Measurements from ENCODE around the gene SYNE4.
A peak's percentile ranks its signal among the peaks of the same experiment; 100 is the strongest.
"Not testable (repeated sequence)": the region's sequence is repeated elsewhere in the genome, so short reads cannot be mapped to it uniquely, and the experiment has no call there.

The SYNE4 gene

GRCh38 chr19:36008336-36008978, at the start of gene SYNE4:
Gene SYNE4 (minus strand): TSS chr19:36008813. CDS start chr19:36008681, 132 bp downstream.
- DNase-seq: no peak

GRCh38 chr19:36054733-36055686, 46.4 kb upstream of the SYNE4 start, which contains the start of gene WDR62:
Gene WDR62 (plus strand): TSS chr19:36054897. CDS start chr19:36054972, 75 bp downstream.
- DNase-seq: no peak

GRCh38 chr19:36054119-36054732, 45.6 kb upstream of the SYNE4 start, which contains the start of gene THAP8:
Gene THAP8 (minus strand): TSS chr19:36054285. CDS start chr19:36054217, 68 bp downstream.
- DNase-seq: peak; percentile 96

DNA sequence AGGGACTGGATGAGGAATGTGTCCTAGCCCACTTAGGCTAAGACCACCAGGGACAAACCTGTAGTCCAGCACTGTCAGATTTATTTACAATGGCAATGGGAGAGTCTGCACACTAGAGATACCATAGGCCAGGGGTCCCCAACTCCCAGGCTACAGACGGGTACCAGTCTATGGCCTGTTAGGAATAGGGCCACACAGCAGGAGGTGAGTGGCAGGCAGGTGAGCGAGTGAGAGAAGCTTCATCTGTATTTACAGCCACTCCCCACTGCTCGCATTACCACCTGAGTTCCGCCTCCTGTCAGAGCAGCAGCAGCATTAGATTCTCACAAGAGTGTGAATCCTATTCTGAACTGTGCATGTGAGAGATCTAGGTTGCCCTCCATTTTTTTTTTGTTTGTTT, 43.0 kb upstream of the SYNE4 start:
- DNase-seq: no peak

DNA sequence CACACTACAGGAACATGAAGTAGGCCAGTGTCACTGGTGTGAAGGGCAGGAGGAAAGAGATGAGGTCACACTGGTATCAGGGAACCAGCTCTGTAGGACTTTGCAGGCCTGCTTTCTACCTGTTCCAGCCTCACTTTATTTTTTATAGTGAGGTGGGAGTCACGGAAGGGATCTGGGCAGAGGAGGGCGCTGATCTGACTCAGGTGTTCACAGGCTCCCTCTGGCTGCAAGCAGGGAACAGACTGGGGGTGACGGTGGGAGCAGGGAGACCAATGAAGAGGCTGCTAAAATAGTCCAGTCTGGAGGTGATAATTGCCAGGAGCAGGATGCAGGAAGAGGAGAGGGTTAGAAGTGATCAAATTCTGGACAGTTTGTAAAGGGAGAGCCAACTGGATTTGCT, 42.6 kb upstream of the SYNE4 start:
- no peak for DNase-seq

DNA sequence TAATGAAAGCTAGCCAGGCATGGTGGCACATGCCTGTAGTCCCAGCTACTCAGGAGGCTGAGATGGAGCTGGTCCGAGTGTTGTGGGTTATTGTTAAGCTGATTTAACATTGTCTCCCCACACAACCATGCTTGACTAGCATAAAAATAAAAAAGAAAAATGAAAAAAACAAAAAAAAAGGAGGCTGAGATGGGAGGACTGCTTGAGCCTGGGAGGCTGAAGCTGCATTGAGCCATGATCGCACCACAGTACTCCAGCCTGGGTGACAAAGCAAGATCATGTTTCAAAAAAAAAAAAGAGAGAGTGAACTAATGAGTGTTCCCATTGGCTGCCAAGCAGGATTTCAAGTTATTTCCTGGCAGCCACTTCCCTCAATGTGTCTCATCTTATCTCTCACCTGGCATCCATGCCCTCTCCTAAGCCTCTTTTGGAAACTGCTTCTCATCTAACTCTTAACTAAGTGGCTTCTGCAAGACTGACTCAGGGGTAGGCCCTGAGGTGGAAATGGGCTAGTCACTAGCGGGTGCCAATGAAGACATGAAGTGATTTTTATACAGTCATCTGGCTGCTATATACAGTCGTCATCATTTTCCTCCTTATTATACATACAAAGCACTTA, 40.6 kb upstream of the SYNE4 start:
- DNase-seq: no peak

DNA sequence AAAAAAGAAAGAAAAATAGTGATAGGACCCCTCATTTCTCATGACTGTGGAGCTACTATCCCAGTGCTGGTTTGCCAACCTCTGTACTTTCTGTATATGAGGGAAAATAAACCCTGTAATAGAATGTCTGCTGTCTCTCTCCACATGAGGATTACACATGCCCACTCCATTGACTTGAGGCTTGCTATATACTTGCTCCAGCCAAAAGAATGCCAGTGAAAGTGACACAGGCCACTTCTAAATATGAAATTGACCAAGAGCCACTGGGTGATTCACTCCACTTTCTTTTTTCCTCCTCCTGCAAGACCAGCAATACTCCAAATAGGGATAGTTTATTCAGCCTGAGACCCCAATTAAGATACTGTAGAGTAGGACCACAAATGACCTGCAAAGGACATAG, 39.2 kb upstream of the SYNE4 start:
- no peak for DNase-seq

DNA sequence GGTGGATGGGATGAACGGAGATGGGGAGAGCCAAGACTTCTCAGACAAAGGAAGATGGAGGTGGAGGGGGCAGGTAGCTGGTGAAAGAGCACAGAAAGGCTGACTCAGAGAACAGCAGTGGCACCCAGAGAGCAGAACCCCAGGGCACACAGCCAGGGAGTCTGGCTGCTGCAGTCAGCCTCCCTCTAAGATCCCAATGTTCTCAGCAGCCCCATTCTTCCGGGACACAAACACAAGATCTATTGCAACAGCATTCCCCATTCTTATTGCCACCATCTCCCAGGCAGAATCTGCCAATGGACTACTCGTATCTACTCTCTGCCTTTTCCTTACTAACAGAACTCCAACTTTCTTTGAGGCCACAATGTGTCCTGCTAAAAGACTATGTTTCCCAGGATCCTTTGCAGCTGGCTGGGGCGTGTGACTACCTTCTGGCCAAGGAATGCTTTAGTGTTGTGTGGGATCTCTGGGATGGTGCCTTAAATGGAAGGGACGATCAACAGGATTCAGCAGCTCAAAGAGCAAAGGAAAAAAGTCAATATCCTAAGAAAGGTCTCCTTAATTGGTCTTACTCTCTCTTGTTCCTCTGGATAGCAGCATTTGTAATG, 37.9 kb upstream of the SYNE4 start:
- DNase-seq: no peak

DNA sequence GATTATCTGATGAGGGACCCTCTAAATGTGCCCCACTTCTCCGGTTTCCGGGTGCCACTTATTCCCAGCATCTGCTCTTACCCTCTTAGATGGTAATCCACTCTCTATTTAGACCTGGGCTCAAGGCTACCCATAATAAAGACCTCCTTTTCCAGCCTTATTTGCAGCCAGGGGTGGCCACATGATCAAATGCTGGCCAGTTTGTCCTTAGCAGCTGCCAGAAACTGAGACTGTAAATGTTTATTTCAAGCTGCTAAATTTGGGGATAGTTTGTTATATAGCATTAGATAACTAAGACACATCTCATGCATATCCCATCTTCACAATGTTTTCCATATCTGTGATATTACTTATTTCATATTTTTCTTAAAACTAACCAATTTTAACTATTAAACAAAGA, 35.3 kb upstream of the SYNE4 start:
- no peak for DNase-seq

DNA sequence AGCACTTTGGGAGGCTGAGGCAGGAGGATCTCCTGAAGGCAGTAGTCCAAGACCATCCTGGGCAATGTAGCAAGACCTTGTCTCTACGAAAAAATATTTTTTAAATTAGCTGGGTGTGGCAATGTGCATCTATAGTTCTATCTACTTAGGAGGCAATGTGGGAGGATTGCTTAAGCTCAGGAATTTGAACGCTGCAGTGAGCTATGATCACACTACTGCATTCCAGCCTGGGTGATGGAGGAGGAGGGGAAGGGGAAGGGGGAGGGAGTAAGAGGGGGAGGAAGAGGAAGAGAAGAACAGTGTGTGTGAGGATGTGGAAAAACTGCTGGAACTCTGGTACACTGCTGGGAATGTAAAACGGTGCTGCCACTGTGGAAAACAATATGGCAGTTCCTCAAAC, 33.2 kb upstream of the SYNE4 start:
- DNase-seq: peak; percentile 84

DNA sequence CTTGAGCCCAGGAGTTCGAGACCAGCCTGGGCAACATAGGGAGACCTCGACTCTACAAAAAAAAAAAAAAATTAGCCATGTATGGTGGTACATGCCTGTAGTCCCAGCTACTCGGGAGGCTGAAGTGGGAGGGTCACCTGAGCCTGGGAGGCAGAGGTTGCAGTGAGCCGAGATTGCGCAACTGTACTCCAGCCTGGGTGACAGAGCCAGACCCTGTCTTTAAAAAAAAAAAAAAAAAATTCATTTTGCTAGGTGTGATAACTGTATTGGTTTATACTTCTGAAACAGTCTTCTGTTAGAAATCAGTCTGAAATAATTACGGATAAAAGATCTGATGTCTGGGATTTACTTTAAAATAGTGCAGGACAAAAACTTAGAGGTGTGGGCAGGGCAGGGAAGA, 32.5 kb upstream of the SYNE4 start:
- DNase-seq: not testable (repeated sequence)

GRCh38 chr19:36040495-36040894, 31.9 kb upstream of the SYNE4 start:
- DNase-seq: no peak

GRCh38 chr19:36032251-36033104, 23.9 kb upstream of the SYNE4 start, which contains the start of gene CLIP3:
Gene CLIP3 (minus strand): TSS chr19:36032873. CDS start chr19:36032357, 516 bp downstream.
- peak; percentile 15 for DNase-seq

DNA sequence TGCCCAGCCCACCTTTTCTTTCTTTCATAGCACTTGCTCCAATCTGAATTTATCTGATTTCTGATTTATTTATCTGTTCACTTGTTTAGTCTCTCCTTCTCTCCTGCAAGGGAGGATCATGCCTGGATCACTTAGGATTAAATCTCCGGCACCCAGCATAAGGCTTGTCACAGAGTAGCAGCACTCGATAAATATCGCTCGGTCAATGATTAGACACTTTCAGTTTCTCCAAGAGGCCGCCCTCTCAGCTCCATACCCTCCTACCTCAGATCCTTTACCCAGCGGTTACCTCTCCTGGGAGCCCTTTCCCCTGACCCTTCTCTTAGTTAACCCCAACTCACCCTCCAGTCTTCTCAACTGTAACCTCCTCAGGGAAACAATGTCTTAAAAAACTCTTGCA, 22.7 kb upstream of the SYNE4 start:
- DNase-seq: no peak

- peak; percentile 32 for DNase-seq
Measured at GRCh38 chr19:36030264-36031148, 21.9 kb upstream of the SYNE4 start.

- DNase-seq: no peak
Measured at GRCh38 chr19:36028313-36029041, 19.9 kb upstream of the SYNE4 start.

GRCh38 chr19:36027696-36028095, 19.1 kb upstream of the SYNE4 start:
- DNase-seq: no peak

- no peak for DNase-seq
Measured at GRCh38 chr19:36026091-36026876, 17.7 kb upstream of the SYNE4 start.

DNA sequence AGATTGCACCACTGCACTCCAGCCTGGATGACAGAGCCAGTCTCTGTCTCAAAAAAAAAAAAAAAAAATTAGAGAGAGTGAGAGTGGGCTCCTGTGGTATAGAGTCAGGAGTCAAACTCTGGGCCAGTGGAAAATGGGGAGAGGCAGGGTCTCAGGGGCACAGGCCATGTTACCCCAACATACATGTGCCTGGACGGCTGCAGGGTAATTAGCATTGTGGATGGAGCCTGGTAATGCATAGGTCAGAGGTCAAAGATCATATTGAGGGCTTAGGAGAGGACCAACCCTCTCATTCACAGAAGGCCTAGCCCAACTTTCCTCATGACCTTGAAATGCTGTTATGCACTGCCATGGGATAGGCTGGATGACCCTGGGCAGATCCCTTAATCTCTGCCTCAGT, 16.9 kb upstream of the SYNE4 start:
- DNase-seq: no peak

Data from kidney glomerular epithelial cell (primary cell).